GM18502 (cell line): ENCODE data around the gene FDX1.
"Not testable (repeated sequence)": the region's sequence is repeated elsewhere in the genome, so short reads cannot be mapped to it uniquely, and the experiment has no call there.

Experiments used
- ATAC-seq: cut with Tn5 transposase; IDR thresholded peaks from one replicate; pipeline ENCODE4 v1.9.1; 2021; ENCODE audit warnings: mild to moderate bottlenecking; ENCODE audit not compliant: unreplicated experiment, poor library complexity

The FDX1 gene

DNA sequence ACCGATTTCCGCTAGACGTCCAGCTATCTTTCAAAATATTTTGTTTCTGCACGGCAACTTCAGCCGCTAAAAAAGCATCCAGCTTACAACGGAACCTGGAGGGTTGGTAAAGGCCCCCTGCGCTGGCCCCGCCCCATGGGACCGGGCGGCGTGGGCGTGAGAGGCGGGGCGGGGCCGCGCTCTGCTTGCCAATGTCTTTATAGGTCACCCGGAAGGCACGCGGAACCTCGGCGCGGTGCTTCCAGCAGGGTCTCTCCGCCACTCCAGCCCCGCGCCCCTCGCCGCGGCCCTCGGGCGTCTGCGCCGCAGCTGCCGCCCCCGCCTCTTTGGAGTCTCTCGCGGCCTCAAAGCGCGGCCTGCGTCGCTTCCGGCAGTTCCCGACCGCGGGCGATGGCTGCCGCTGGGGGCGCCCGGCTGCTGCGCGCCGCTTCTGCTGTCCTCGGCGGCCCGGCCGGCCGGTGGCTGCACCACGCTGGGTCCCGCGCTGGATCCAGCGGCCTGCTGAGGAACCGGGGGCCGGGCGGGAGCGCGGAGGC lies at the start of gene FDX1:
TSS of gene FDX1 (plus strand) at position 218 of the 536 bp plus-strand sequence. CDS start at position 391, 173 bp downstream.
- ATAC-seq, result peak; percentile 87

GRCh38 chr11:110380836-110381622 lies 48.7 kb upstream of the FDX1 start:
- no peak for ATAC-seq

GRCh38 chr11:110388231-110388630 lies 41.5 kb upstream of the FDX1 start:
- ATAC-seq, result not testable (repeated sequence)

- no peak for ATAC-seq
These were observed 39.8 kb upstream of the FDX1 start for GRCh38 chr11:110389965-110390364.

DNA sequence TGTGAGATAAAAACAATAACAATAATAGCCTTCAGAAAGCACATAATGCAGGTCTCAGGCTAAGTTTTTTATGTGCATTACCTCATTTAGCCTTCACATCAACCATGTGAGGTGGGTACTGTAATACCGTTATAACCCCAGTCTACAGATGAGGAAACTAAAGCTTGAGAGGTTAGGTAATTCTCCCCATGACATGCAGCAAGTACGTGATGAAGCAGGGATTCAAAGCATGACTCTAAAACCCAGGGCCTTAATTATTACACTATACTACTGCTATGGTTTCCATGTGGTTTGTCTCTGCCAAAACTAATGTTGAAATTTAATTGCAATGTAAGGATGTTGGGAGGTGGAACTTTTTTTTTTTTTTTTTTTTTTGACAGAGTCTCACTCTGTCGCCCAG lies 37.7 kb upstream of the FDX1 start:
- no peak for ATAC-seq

DNA sequence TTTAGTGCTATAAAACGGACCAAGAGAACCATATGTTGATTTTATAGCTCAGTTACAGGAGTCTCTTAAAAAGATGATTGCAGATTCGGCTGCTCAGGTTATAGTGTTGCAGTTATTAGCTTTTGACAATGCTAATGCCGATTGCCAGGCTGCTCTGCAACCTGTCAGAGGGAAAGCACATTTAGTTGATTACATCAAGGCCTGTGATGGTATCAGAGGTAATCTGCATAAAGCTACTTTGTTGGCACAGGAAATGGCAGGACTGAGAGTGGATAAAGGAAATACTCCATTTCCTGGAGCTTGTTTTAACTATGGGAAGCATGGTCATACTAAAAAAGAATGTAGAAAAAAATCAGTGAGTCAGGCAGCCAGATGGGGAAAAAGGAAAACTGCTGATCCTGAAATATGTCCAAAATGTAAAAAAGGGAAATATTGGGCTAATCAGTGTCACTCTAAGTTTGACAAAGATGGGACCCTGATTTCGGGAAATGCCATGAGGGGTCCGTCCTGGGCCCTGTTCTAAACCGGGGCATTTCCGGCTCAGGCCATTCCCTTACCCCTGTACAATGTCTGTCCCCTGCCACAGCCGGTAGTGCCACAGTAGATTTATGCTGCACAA lies 32.0 kb upstream of the FDX1 start:
- not testable (repeated sequence) for ATAC-seq

GRCh38 chr11:110403585-110403984 lies 26.2 kb upstream of the FDX1 start:
- ATAC-seq, result not testable (repeated sequence)

GRCh38 chr11:110405636-110406035 lies 24.1 kb upstream of the FDX1 start:
- not testable (repeated sequence) for ATAC-seq

DNA sequence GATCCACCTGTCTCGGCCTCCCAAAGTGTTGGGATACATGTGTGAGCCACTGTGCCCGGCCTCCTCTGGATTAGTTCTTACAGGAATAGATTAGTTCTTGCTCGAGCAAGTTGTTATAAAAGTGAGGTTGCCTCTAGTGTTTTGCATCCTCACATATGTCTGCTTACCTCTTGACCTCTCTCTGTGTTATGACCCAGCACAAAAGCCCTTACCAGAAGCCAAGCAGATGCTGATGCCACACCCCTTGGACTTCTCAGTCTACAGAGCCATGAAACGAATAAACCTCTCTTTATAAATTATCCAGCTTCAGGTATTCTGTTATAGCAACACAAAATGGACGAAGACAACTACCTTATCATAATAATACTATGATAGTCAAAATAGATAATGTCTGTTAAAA lies 22.4 kb upstream of the FDX1 start:
- ATAC-seq, result no peak

DNA sequence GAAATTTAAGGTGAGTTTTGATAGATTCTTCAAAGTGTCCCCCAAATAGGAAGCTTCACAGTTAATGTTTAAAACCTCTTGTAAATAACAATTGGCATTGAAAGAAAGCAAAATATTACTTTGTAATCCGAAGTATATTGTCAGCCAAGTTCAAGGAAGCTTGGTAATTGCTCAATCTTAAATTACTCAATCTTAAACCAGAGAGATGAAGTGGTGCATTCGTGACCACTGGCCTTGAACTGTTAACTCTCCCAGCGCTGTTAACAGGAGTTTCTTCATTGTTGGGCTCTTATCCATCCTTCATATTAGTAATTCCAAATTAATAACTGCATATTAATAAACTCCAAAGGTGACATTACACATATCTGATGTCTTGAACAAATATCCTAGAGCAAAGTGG lies 20.6 kb upstream of the FDX1 start:
- no peak for ATAC-seq

GRCh38 chr11:110410651-110411050 lies 19.1 kb upstream of the FDX1 start:
- ATAC-seq, result no peak

GRCh38 chr11:110415081-110415480 lies 14.7 kb upstream of the FDX1 start:
- no peak for ATAC-seq

- ATAC-seq, result not testable (repeated sequence)
These were observed 8.1 kb upstream of the FDX1 start for GRCh38 chr11:110421658-110422057.

GRCh38 chr11:110422306-110422905 lies 7.3 kb upstream of the FDX1 start:
- no peak for ATAC-seq

- ATAC-seq, result no peak
These were observed 4.8 kb upstream of the FDX1 start for GRCh38 chr11:110424775-110425444.

- no peak for ATAC-seq
These were observed 3.8 kb upstream of the FDX1 start for GRCh38 chr11:110425751-110426545.

- ATAC-seq, result no peak
These were observed 1.7 kb upstream of the FDX1 start for GRCh38 chr11:110428040-110428439.

DNA sequence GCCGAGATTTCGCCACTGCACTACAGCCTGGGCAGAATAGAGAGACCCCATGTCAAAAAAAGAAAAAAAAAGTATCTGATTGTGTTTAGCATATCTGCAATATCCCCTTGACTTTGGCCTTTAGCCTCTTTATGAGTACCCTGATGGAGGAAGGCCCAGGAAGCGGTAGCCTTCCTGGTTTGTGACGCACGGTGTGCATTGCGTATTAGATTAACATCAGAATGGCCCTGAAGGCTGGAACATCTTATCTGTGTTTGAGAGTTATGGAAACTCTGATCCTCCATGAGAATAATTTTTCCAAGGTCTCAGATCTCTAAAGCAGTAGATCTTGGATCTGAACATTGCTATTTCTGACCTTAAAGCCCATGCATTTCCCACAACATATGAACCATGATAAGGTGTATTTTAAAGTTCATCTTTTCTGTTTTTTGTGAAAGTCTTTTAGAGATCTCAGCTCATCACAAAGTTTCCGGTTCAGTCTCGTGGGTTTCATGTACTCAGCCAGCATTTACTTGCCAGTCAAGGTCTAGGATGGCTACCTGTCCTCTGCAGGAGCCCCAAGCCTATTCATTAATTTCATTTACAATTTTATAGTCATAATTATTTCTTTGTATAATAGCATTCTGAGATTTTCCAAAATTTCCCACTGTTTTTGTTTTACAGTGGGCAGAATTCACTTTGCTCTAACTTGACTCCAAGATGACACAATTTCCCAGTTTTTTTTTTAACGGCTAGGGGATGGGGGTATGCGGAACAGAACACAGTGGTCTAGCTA lies 605 bp upstream of the FDX1 start:
- no peak for ATAC-seq
